IMR-90 (cell line): ENCODE measurements around the gene RNF180.

ENCODE experiments used
- BHLHE40 ChIP-seq: fragments of 150-350 bp; IDR thresholded peaks from 2 replicates; pipeline ENCODE4 v1.6.1; 2016; ENCODE audit warnings: mild to moderate bottlenecking, low read depth, low read length
- CHD1 ChIP-seq: IDR thresholded peaks from 2 replicates; pipeline ENCODE4 v1.6.1; 2012; ENCODE audit warnings: low read depth, low read length, improper control_type of control experiment
- MAFK ChIP-seq: IDR thresholded peaks from 2 replicates; pipeline ENCODE4 v1.6.1; 2012; ENCODE audit warnings: low read depth, low read length, improper control_type of control experiment
- MAZ ChIP-seq: IDR thresholded peaks from 2 replicates; pipeline ENCODE4 v1.6.1; 2012; ENCODE audit warnings: low read depth, mild to moderate bottlenecking, low read length, improper control_type of control experiment, moderate library complexity, borderline replicate concordance
- POLR2A ChIP-seq: IDR thresholded peaks from 2 replicates; pipeline ENCODE4 v1.6.1; 2012; ENCODE audit warnings: mild to moderate bottlenecking, low read depth, low read length
- RFX5 ChIP-seq: IDR thresholded peaks from 2 replicates; pipeline ENCODE4 v1.8.0; 2012; ENCODE audit warnings: low read depth, mild to moderate bottlenecking, low read length, moderate library complexity
- SMC3 ChIP-seq: fragments of 150-350 bp; IDR thresholded peaks from 2 replicates; pipeline ENCODE4 v1.6.1; 2016; ENCODE audit warnings: low read depth, mild to moderate bottlenecking, antibody characterized with exemption, low read length, moderate library complexity
- TF ChIP-seq, protein P1 (sequence below): conservative IDR thresholded peaks from 2 replicates; pipeline ENCODE4 v1.5.1; 2012; ENCODE audit warnings: mild to moderate bottlenecking, low read depth, low read length, improper control_type of control experiment
- TF ChIP-seq, protein P2 (sequence below): fragments of 150-350 bp; IDR thresholded peaks from 2 replicates; pipeline ENCODE4 v1.6.1; 2017; ENCODE audit warnings: mild to moderate bottlenecking, antibody characterized with exemption, low read length, low read depth

DNA sequence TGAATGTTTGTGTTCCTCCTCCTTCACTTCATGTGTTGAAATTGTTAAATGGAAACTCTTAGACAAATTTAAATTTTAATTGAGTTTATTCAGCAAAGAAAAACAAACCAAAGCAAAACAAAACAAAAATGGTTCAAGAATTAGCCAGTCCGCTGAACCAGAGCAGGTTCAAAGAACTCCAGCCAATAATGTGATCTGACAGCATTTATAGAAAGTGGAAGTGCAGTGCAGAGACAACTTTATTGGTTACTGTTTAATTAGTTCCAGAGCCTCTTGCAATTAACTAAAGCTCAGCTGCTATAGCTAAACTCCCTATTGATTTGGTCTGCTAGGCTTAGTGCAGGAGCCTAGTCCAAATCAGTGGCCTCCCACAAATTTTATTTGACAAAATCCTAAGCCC, 132.9 kb downstream of the RNF180 start:
- no peak for TF ChIP-seq POLR2A
- TF ChIP-seq, protein P1, sequence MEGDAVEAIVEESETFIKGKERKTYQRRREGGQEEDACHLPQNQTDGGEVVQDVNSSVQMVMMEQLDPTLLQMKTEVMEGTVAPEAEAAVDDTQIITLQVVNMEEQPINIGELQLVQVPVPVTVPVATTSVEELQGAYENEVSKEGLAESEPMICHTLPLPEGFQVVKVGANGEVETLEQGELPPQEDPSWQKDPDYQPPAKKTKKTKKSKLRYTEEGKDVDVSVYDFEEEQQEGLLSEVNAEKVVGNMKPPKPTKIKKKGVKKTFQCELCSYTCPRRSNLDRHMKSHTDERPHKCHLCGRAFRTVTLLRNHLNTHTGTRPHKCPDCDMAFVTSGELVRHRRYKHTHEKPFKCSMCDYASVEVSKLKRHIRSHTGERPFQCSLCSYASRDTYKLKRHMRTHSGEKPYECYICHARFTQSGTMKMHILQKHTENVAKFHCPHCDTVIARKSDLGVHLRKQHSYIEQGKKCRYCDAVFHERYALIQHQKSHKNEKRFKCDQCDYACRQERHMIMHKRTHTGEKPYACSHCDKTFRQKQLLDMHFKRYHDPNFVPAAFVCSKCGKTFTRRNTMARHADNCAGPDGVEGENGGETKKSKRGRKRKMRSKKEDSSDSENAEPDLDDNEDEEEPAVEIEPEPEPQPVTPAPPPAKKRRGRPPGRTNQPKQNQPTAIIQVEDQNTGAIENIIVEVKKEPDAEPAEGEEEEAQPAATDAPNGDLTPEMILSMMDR, result no peak
- TF ChIP-seq MAZ, result no peak
- TF ChIP-seq MAFK, result no peak
- no peak for TF ChIP-seq BHLHE40
- no peak for TF ChIP-seq SMC3
- TF ChIP-seq, protein P2, sequence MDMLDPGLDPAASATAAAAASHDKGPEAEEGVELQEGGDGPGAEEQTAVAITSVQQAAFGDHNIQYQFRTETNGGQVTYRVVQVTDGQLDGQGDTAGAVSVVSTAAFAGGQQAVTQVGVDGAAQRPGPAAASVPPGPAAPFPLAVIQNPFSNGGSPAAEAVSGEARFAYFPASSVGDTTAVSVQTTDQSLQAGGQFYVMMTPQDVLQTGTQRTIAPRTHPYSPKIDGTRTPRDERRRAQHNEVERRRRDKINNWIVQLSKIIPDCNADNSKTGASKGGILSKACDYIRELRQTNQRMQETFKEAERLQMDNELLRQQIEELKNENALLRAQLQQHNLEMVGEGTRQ, result no peak
- no peak for TF ChIP-seq RFX5
- TF ChIP-seq CHD1, result no peak
